Measurements from ENCODE around the gene DAB2.
"Not testable (repeated sequence)": the region's sequence is repeated elsewhere in the genome, so short reads cannot be mapped to it uniquely, and the experiment has no call there.

Gene DAB2

GRCh38 chr5:39364367-39364766 lies 60.4 kb downstream of the DAB2 start, which contains the start of gene C9:
Gene C9, minus strand, starts transcription at chr5:39364495. Its CDS starts 31 bp downstream, at chr5:39364464.
- in situ Hi-C loops (cut with HindIII; ENCODE audit: low pct_ligation_motif_present, low pct_unique_long_range_greater_than_20kb, low sequenced_read_pairs): no loop called here
- DNase-seq: no peak

- in situ Hi-C loops (cut with HindIII; ENCODE audit: low pct_ligation_motif_present, low pct_unique_long_range_greater_than_20kb, low sequenced_read_pairs): no loop called here
- no peak for DNase-seq
These were observed 61.6 kb downstream of the DAB2 start for GRCh38 chr5:39363217-39363616.

- in situ Hi-C loops (cut with HindIII; ENCODE audit: low pct_ligation_motif_present, low pct_unique_long_range_greater_than_20kb, low sequenced_read_pairs): no loop called here
- DNase-seq: no peak
These were observed 62.1 kb downstream of the DAB2 start for GRCh38 chr5:39362646-39363045.

- in situ Hi-C loops (cut with HindIII; ENCODE audit: low pct_ligation_motif_present, low pct_unique_long_range_greater_than_20kb, low sequenced_read_pairs): no loop called here
- no peak for DNase-seq
These were observed 63.5 kb downstream of the DAB2 start for GRCh38 chr5:39361306-39361705.

GRCh38 chr5:39360471-39361111 lies 64.2 kb downstream of the DAB2 start:
- in situ Hi-C loops (cut with HindIII; ENCODE audit: low pct_ligation_motif_present, low pct_unique_long_range_greater_than_20kb, low sequenced_read_pairs): no loop called here
- DNase-seq: no peak

GRCh38 chr5:39356263-39356662 lies 68.5 kb downstream of the DAB2 start:
- in situ Hi-C loops (cut with HindIII; ENCODE audit: low pct_ligation_motif_present, low pct_unique_long_range_greater_than_20kb, low sequenced_read_pairs): no loop called here
- DNase-seq: no peak

GRCh38 chr5:39355324-39355723 lies 69.5 kb downstream of the DAB2 start:
- in situ Hi-C loops (cut with HindIII; ENCODE audit: low pct_ligation_motif_present, low pct_unique_long_range_greater_than_20kb, low sequenced_read_pairs): no loop called here
- no peak for DNase-seq

GRCh38 chr5:39353717-39354399 lies 70.9 kb downstream of the DAB2 start:
- DNase-seq: no peak
- in situ Hi-C loops (cut with HindIII; ENCODE audit: low pct_ligation_motif_present, low pct_unique_long_range_greater_than_20kb, low sequenced_read_pairs): no loop called here

- in situ Hi-C loops (cut with HindIII; ENCODE audit: low pct_ligation_motif_present, low pct_unique_long_range_greater_than_20kb, low sequenced_read_pairs): no loop called here
- no peak for DNase-seq
These were observed 71.8 kb downstream of the DAB2 start for GRCh38 chr5:39352951-39353350.

- in situ Hi-C loops (cut with HindIII; ENCODE audit: low pct_ligation_motif_present, low pct_unique_long_range_greater_than_20kb, low sequenced_read_pairs): no loop called here
- no peak for DNase-seq
These were observed 72.6 kb downstream of the DAB2 start for GRCh38 chr5:39352170-39352569.

GRCh38 chr5:39349484-39349883 lies 75.3 kb downstream of the DAB2 start:
- in situ Hi-C loops (cut with HindIII; ENCODE audit: low pct_ligation_motif_present, low pct_unique_long_range_greater_than_20kb, low sequenced_read_pairs): no loop called here

GRCh38 chr5:39342460-39342859 lies 82.3 kb downstream of the DAB2 start:
- in situ Hi-C loops (cut with HindIII; ENCODE audit: low pct_ligation_motif_present, low pct_unique_long_range_greater_than_20kb, low sequenced_read_pairs): no loop called here
- no peak for DNase-seq

More at GRCh38 chr5:39349484-39349883, 75.3 kb downstream of the DAB2 start:
- no peak for DNase-seq

GRCh38 chr5:39341896-39342295 lies 82.9 kb downstream of the DAB2 start:
- no peak for DNase-seq
- in situ Hi-C loops (cut with HindIII; ENCODE audit: low pct_ligation_motif_present, low pct_unique_long_range_greater_than_20kb, low sequenced_read_pairs): no loop called here

- no peak for DNase-seq
- in situ Hi-C loops (cut with HindIII; ENCODE audit: low pct_ligation_motif_present, low pct_unique_long_range_greater_than_20kb, low sequenced_read_pairs): no loop called here
These were observed 84.3 kb downstream of the DAB2 start for GRCh38 chr5:39340506-39340905.

- in situ Hi-C loops (cut with HindIII; ENCODE audit: low pct_ligation_motif_present, low pct_unique_long_range_greater_than_20kb, low sequenced_read_pairs): no loop called here
These were observed 87.4 kb downstream of the DAB2 start for GRCh38 chr5:39337252-39337915.

GRCh38 chr5:39334296-39334695 lies 90.5 kb downstream of the DAB2 start:
- DNase-seq; in situ Hi-C loops (cut with HindIII; ENCODE audit: low pct_ligation_motif_present, low pct_unique_long_range_greater_than_20kb, low sequenced_read_pairs): not testable (repeated sequence)

More at GRCh38 chr5:39337252-39337915, 87.4 kb downstream of the DAB2 start:
- DNase-seq: no peak

- in situ Hi-C loops (cut with HindIII; ENCODE audit: low pct_ligation_motif_present, low pct_unique_long_range_greater_than_20kb, low sequenced_read_pairs): no loop called here
- no peak for DNase-seq
These were observed 91.7 kb downstream of the DAB2 start for GRCh38 chr5:39333104-39333503.

- in situ Hi-C loops (cut with HindIII; ENCODE audit: low pct_ligation_motif_present, low pct_unique_long_range_greater_than_20kb, low sequenced_read_pairs): no loop called here
- no peak for DNase-seq
These were observed 92.9 kb downstream of the DAB2 start for GRCh38 chr5:39331861-39332381.

- no peak for DNase-seq
- in situ Hi-C loops (cut with HindIII; ENCODE audit: low pct_ligation_motif_present, low pct_unique_long_range_greater_than_20kb, low sequenced_read_pairs): no loop called here
These were observed 96.0 kb downstream of the DAB2 start for GRCh38 chr5:39328731-39329130.
